B cell (primary cell): ENCODE results near the gene ERBB2. TPM values are rescaled to one million over a fixed set of nuclear protein-coding genes. Genes with fewer than 3 reads are reported as not detected.

Experiments
- ATAC-seq: fragments of 200-7000 bp; cut with Tn5 transposase; one replicate; pipeline ENCODE4 v1.10.0; 2021; ENCODE audit warnings: low read depth, mild to moderate bottlenecking, moderate number of reproducible peaks, moderate library complexity
- CTCF ChIA-PET: fragments of 350-600 bp; sonication (Branson Sonifier 250); formaldehyde crosslinking; loops from one replicate; lab custom pipeline; 2021; ENCODE audit warnings: antibody characterized with exemption, inconsistent platforms; lab: Charles Lee
- POLR2A ChIA-PET: fragments of 350-600 bp; sonication (Branson Sonifier 250); formaldehyde crosslinking; loops from one replicate; lab custom pipeline; 2021; ENCODE audit warnings: antibody characterized with exemption; lab: Charles Lee
- DNase-seq: peaks from one replicate; pipeline ENCODE4 v3.0.0; 2013
- H2AFZ ChIP-seq: 2 replicates; pipeline ENCODE4 v1.6.1; 2012; ENCODE audit warnings: mild to moderate bottlenecking, low read depth, low read length; ENCODE audit not compliant: insufficient read depth, poor library complexity, severe bottlenecking
- H3K27ac ChIP-seq, 2 donors: 1 replicate in 1 of 2; 2 replicates in 1 of 2; pipeline ENCODE4 v1.5.1; 2012 to 2013; ENCODE audit warnings: low read length in 2 of 2, mild to moderate bottlenecking in 2 of 2, moderate library complexity in 1 of 2
- H3K27me3 ChIP-seq, 4 experiments: fragments of 200-600 bp in 1 of 4; sonication (generic) in 1 of 4; replicated peaks in 1 of 4; 1 replicate in 2 of 4; 2 replicates in 2 of 4; pipeline versions ENCODE4 v1.6.1 to v1.7.0; 2013 to 2016; ENCODE audit warnings: low read length in 3 of 4, mild to moderate bottlenecking in 2 of 4, mixed read lengths in 1 of 4, moderate library complexity in 1 of 4; ENCODE audit not compliant: insufficient read depth in 4 of 4, control insufficient read depth in 3 of 4; ENCODE audit errors: control extremely low read depth in 1 of 4
- H3K36me3 ChIP-seq, 2 experiments: replicated peaks in 1 of 2; 1 replicate in 1 of 2; 2 replicates in 1 of 2; pipeline versions ENCODE4 v1.6.1 to v1.7.1; 2013; ENCODE audit warnings: low read length in 1 of 2; ENCODE audit not compliant: insufficient read depth in 2 of 2, control insufficient read depth in 1 of 2; ENCODE audit errors: control extremely low read depth in 1 of 2, extremely low read depth in 1 of 2
- H3K4me1 ChIP-seq, 2 donors: fragments of 200-600 bp in 1 of 2; sonication (generic) in 1 of 2; 1 replicate in 1 of 2; 2 replicates in 1 of 2; pipeline versions ENCODE4 v1.5.1 to v1.6.1; 2013 to 2017; ENCODE audit warnings: low read length in 2 of 2; ENCODE audit not compliant: control insufficient read depth in 2 of 2, insufficient read depth in 2 of 2
- H3K4me2 ChIP-seq: replicated peaks from 2 replicates; pipeline ENCODE3; 2012; ENCODE audit warnings: mild to moderate bottlenecking, low read depth, low read length; ENCODE audit not compliant: poor library complexity, severe bottlenecking
- H3K4me3 ChIP-seq, 5 experiments: fragments of 200-600 bp in 1 of 5; sonication (generic) in 1 of 5; 1 replicate in 3 of 5; 2 replicates in 2 of 5; pipeline versions ENCODE4 v1.5.1 to v1.7.0; 2011 to 2016; ENCODE audit warnings: low read length in 4 of 5, mild to moderate bottlenecking in 4 of 5, low read depth in 2 of 5, control low read depth in 1 of 5, moderate library complexity in 1 of 5; ENCODE audit not compliant: insufficient read depth in 1 of 5; ENCODE audit errors: control extremely low read depth in 1 of 5, extremely low read depth in 1 of 5
- H3K79me2 ChIP-seq: fragments of 200-600 bp; sonication (generic); one replicate; pipeline ENCODE4 v1.6.0; 2016; ENCODE audit warnings: low read length; ENCODE audit not compliant: control insufficient read depth, insufficient read depth
- H3K9ac ChIP-seq: fragments of 200-600 bp; sonication (generic); 2 replicates; pipeline ENCODE4 v1.6.1; 2017; ENCODE audit warnings: mild to moderate bottlenecking, low read length, moderate library complexity
- H3K9me3 ChIP-seq, 3 donors: one replicate each; pipeline versions ENCODE4 v1.6.1 to v1.7.1; 2013; ENCODE audit warnings: low read length in 2 of 3; ENCODE audit not compliant: control insufficient read depth in 2 of 3, insufficient read depth in 1 of 3; ENCODE audit errors: control extremely low read depth in 1 of 3
- H4K20me1 ChIP-seq: 2 replicates; pipeline ENCODE4 v1.6.0; 2012; ENCODE audit warnings: mild to moderate bottlenecking, low read length; ENCODE audit not compliant: insufficient read depth, control insufficient read depth, poor library complexity, severe bottlenecking
- H3K27ac Mint-ChIP-seq: one replicate; pipeline ENCODE4 v1.8.0; 2021; ENCODE audit warnings: mixed read lengths
- H3K27me3 Mint-ChIP-seq: one replicate; pipeline ENCODE4 v1.8.0; 2021; ENCODE audit warnings: mixed read lengths
- H3K4me1 Mint-ChIP-seq: one replicate; pipeline ENCODE4 v1.8.0; 2021; ENCODE audit warnings: mixed read lengths
- H3K4me3 Mint-ChIP-seq: one replicate; pipeline ENCODE4 v1.8.0; 2021; ENCODE audit warnings: mixed read lengths
- H3K9me3 Mint-ChIP-seq: one replicate; pipeline ENCODE4 v1.8.0; 2022; ENCODE audit warnings: mixed read lengths; ENCODE audit not compliant: insufficient read depth
- CTCF ChIP-seq: fragments of 200-600 bp; IDR thresholded peaks from one replicate; pipeline ENCODE4 v1.8.0; 2022; ENCODE audit warnings: antibody characterized with exemption, mild to moderate bottlenecking
- EZH2 ChIP-seq: IDR thresholded peaks from 2 replicates; pipeline ENCODE4 v1.6.1; 2012; ENCODE audit warnings: borderline replicate concordance, low read depth, mild to moderate bottlenecking, moderate library complexity, low read length; ENCODE audit not compliant: insufficient read depth, poor library complexity, severe bottlenecking
- WGBS: methylation state at CpG from one replicate; pipeline ENCODE4 v1.1.5; 2013; ENCODE audit warnings: missing lambda C conversion rate; ENCODE audit not compliant: insufficient coverage; 5-methylcytosine and 5-hydroxymethylcytosine counted together
- intact Hi-C: fragments of 100-400 bp; cut with micrococcal nuclease; formaldehyde crosslinking; loops from one replicate; pipeline ENCODE4 v1.10.0; 2022
- polyA plus RNA-seq: library from polyadenylated mRNA; depleted of rRNA; stranded (reverse); fragments of >200 nt; gene quantifications from 2 replicates; pipeline ENCODE4 v1.2.3, GENCODE V29; 2012
- total RNA-seq, 2 donors: library from RNA; stranded (reverse); fragments of 120-200 nt in 1 of 2; gene quantifications; 1 replicate in 1 of 2; 2 replicates in 1 of 2; pipeline versions ENCODE4 v1.2.3 to v1.2.4, GENCODE V29; 2013 to 2022

Gene ERBB2
- total and polyA plus RNA-seq, 2 donors (not counting 1 experiment from before 2014, with no cell fraction given): 3.2 to 8.4 TPM

GRCh38 chr17:39757176-39757662 lies 57.4 kb downstream of the ERBB2 start:
- Mint-ChIP-seq H3K9me3 (peaks cover 2% of the 10 kb centered on the region), H3K4me3 (peak overlapping the region; percentile 84), H3K27me3 (no peaks in the 10 kb centered on the region), H3K4me1 (peaks cover 73% of the 10 kb centered on the region), H3K27ac (peak overlapping the region; percentile 97)
- H3K79me2 ChIP-seq: peaks cover 41% of the 10 kb centered on the region
- 60% methylated on average over 1 of the region's 4 CpGs for WGBS
- intact Hi-C loops: loop anchor here (2.0 to 10.0 kb wide), 2 partner anchors 64 to 168 kb away; partner anchors contain the start of genes LRRC3C and ORMDL3
- peaks cover 70 to 84% of the 10 kb centered on the region in 2 donors for H3K4me1 ChIP-seq
- H3K27ac ChIP-seq: peak overlapping the region; percentile 100
- no peaks in the 10 kb centered on the region for H3K27me3 ChIP-seq
- DNase-seq: peak; percentile 36
- no peaks in the 10 kb centered on the region for H4K20me1 ChIP-seq
- H2AFZ ChIP-seq: no peak overlapping the region
- ChIA-PET CTCF (interaction anchor here (2.3 to 3.6 kb wide), 6 partner anchors 13 to 136 kb away, joined by 8 to 32 read pairs (median 20); no protein-coding TSS in a partner anchor), POLR2A (interaction anchor here (1.0 to 3.1 kb wide), 5 partner anchors 13 to 111 kb away, joined by 3 to 46 read pairs (median 14); no protein-coding TSS in a partner anchor)
- no peak for ATAC-seq
- no peak overlapping the region for H3K4me3 ChIP-seq
- peaks cover 0 to 14% of the 10 kb centered on the region in 2 experiments for H3K36me3 ChIP-seq
- peaks cover 0 to 5% (median 0%) of the 10 kb centered on the region in 3 donors for H3K9me3 ChIP-seq
- peak overlapping the region; percentile 89 for H3K4me2 ChIP-seq
- TF ChIP-seq EZH2 (no peak), CTCF (no peak)
- H3K9ac ChIP-seq: no peak overlapping the region
